ENCODE measurements around the gene FKBP11.

Gene FKBP11

GRCh38 chr12:48907245-48907644 is 18.0 kb downstream of the FKBP11 start:
- Histone ChIP-seq H3K9me2 (replicated peaks; ENCODE audit: insufficient read depth, low read length) (no peaks in the 10 kb centered on the region), H3K79me2 (ENCODE audit: low read length) (no peaks in the 10 kb centered on the region), H3K4me2 (ENCODE audit: low read depth, low read length) (no peak overlapping the region), H3K36me3 (replicated peaks; ENCODE audit: insufficient read depth, low read length) (no peaks in the 10 kb centered on the region), H3K27ac (ENCODE audit: low read length) (no peak overlapping the region), H2AFZ (ENCODE audit: low read length) (no peak overlapping the region), H3K9me3 (replicated peaks; ENCODE audit: insufficient read depth, low read length) (no peaks in the 10 kb centered on the region), H4K20me1 (ENCODE audit: insufficient read depth, low read length) (no peaks in the 10 kb centered on the region), H3K9ac (ENCODE audit: low read length) (no peak overlapping the region), H3K4me1 (ENCODE audit: low read length) (no peaks in the 10 kb centered on the region), H3K27me3 (replicated peaks; ENCODE audit: insufficient read depth, low read length) (peaks cover 14% of the 10 kb centered on the region; the same call in 1 of the 2 replicates), H3K4me3 (ENCODE audit: low read length) (no peak overlapping the region), H3F3A (ENCODE audit: insufficient read depth, low read length) (no peaks in the 10 kb centered on the region)
- DNase-seq, result no peak
- no peak for TF ChIP-seq EZH2phosphoT487 (IDR thresholded peaks at IDR 0.05; ENCODE audit: low read length)
- no peak for TF ChIP-seq CTCF (IDR thresholded peaks at IDR 0.05; ENCODE audit: low read length)
- TF ChIP-seq EZH2 (optimal IDR thresholded peaks at IDR 0.05; ENCODE audit: low read depth, low read length), result no peak

- Histone ChIP-seq H3K4me2 (ENCODE audit: low read depth, low read length) (peak overlapping the region; percentile 97), H3F3A (ENCODE audit: insufficient read depth, low read length) (no peaks in the 10 kb centered on the region), H3K79me2 (ENCODE audit: low read length) (no peaks in the 10 kb centered on the region), H3K27ac (ENCODE audit: low read length) (no peak overlapping the region), H3K4me1 (ENCODE audit: low read length) (no peaks in the 10 kb centered on the region), H4K20me1 (ENCODE audit: insufficient read depth, low read length) (no peaks in the 10 kb centered on the region), H3K9ac (ENCODE audit: low read length) (peak overlapping the region; percentile 35; the same call in 1 of the 2 replicates), H3K27me3 (replicated peaks; ENCODE audit: insufficient read depth, low read length) (peaks cover 14% of the 10 kb centered on the region; the same call in 1 of the 2 replicates), H3K9me2 (replicated peaks; ENCODE audit: insufficient read depth, low read length) (no peaks in the 10 kb centered on the region), H3K9me3 (replicated peaks; ENCODE audit: insufficient read depth, low read length) (no peaks in the 10 kb centered on the region), H3K36me3 (replicated peaks; ENCODE audit: insufficient read depth, low read length) (no peaks in the 10 kb centered on the region), H3K4me3 (ENCODE audit: low read length) (peak overlapping the region; percentile 64), H2AFZ (ENCODE audit: low read length) (peak overlapping the region; percentile 90)
- TF ChIP-seq EZH2phosphoT487 (IDR thresholded peaks at IDR 0.05; ENCODE audit: low read length) (no peak), EZH2 (optimal IDR thresholded peaks at IDR 0.05; ENCODE audit: low read depth, low read length) (no peak), CTCF (IDR thresholded peaks at IDR 0.05; ENCODE audit: low read length) (peak; percentile 57)
- DNase-seq, result peak; percentile 88
These were observed 21.3 kb downstream of the FKBP11 start for GRCh38 chr12:48903982-48904411.

GRCh38 chr12:48903363-48903981 is 21.8 kb downstream of the FKBP11 start:
- Histone ChIP-seq H3K4me1 (ENCODE audit: low read length) (no peaks in the 10 kb centered on the region), H3K9ac (ENCODE audit: low read length) (no peak overlapping the region), H4K20me1 (ENCODE audit: insufficient read depth, low read length) (no peaks in the 10 kb centered on the region), H2AFZ (ENCODE audit: low read length) (peak overlapping the region; percentile 30; the same call in 1 of the 2 replicates), H3K4me2 (ENCODE audit: low read depth, low read length) (no peak overlapping the region), H3K9me3 (replicated peaks; ENCODE audit: insufficient read depth, low read length) (no peaks in the 10 kb centered on the region), H3K79me2 (ENCODE audit: low read length) (no peaks in the 10 kb centered on the region), H3K9me2 (replicated peaks; ENCODE audit: insufficient read depth, low read length) (no peaks in the 10 kb centered on the region), H3F3A (ENCODE audit: insufficient read depth, low read length) (no peaks in the 10 kb centered on the region), H3K4me3 (ENCODE audit: low read length) (no peak overlapping the region), H3K27ac (ENCODE audit: low read length) (no peak overlapping the region), H3K36me3 (replicated peaks; ENCODE audit: insufficient read depth, low read length) (no peaks in the 10 kb centered on the region), H3K27me3 (replicated peaks; ENCODE audit: insufficient read depth, low read length) (peaks cover 14% of the 10 kb centered on the region; the same call in 1 of the 2 replicates)
- DNase-seq, result no peak
- no peak for TF ChIP-seq EZH2phosphoT487 (IDR thresholded peaks at IDR 0.05; ENCODE audit: low read length)
- no peak for TF ChIP-seq EZH2 (optimal IDR thresholded peaks at IDR 0.05; ENCODE audit: low read depth, low read length)
- TF ChIP-seq CTCF (IDR thresholded peaks at IDR 0.05; ENCODE audit: low read length), result no peak

All from MM.1S (cell line).